Measurements from ENCODE around the gene KIF20B.
"Not testable (repeated sequence)": the region's sequence is repeated elsewhere in the genome, so short reads cannot be mapped to it uniquely, and the experiment has no call there.

The KIF20B gene

DNA sequence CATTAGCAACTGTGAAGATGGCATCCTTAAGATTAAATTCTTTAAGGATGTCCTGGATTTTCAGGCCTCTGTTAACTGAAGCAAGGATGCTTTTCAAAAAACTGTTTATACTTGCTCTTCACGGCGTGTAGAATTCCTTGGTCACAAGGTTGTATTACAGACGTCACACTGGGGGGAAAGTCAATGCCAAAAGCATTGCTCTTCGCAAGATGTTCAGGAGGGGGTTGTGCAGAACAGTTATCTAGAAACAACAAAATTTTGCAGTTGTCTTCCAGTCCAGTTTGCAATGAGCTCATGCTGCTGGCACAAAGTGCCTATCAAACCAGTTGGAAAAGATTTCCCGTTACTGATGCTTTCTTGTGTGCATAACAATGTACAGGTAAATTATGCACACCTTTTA, 8.2 kb upstream of the KIF20B start:
- no peak for DNase-seq

DNA sequence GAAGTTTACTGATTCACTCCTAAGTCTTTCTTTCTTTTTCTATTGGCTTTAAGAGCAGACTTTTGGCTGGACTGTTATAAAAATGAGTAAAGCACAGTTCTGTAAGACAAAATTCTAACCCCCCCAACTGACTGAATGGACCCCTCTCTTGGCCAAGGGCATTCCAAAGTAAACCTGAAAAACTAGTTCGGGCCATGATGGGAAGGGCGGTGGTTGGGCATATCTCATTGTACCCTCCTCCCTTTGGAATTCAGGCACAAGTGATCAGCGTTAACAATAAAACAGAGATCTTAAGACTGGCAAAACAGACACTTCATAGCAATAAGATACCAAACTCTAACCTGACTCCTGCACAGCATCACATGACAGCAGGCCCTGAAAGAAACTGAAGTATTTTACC, 6.1 kb upstream of the KIF20B start:
- no peak for DNase-seq

DNA sequence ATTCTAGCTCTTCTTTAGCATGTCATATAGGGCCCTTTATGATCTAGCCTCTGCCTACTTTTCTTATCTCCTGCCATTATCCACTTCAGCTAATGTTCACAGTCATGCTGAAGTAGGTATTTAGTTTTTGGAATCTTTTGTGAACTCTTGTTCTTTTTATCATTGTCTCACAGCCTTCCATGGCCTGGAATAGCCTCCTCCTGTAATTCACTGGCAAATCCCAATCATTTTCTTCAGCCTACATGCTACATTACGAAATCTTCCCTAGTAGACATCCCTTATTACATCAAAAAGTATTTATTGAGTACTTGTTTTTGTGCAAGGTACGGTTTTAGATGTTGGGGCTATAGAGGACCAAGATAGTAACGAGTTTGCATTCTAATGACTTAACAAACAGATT, 3.4 kb upstream of the KIF20B start:
- no peak for DNase-seq

DNA sequence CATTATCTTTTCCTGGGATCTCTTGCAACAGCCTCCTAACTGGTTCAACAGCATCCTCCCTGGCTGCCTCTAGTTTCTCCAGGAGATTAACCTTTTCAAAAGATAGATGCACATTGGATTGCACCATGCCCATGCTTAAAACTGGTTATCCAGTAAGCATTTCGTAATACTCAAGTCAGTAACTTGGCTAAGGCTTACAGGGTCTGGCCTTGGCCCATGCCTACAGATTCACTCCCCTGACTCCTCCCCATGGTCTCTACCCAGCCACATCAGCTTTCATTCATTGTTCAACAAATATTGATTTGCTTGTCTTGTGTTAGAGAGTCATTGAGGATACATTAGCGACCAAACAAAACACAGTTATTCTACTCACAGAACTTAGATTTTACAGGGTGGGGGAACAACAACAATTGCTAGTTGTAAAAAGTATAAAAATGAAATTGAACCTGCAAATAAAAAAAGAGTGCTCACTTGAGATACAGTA, 1.8 kb upstream of the KIF20B start:
- DNase-seq = no peak

DNA sequence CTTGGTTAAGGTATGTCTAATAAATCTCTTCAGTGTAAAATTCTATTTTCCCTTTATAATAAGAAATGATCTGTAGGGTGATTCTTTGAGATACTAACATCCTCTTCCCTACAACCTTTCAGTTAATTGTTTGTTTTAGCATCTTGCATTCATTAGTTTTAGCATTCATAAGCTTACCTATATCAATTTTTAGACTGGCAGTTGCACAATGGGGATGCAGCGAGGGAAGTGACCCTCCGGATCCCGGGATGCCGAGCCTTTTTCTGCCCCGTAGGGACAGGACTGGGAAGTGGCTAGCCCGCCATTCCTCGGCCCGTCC, 508 bp upstream of the KIF20B start:
- DNase-seq = no peak

DNA sequence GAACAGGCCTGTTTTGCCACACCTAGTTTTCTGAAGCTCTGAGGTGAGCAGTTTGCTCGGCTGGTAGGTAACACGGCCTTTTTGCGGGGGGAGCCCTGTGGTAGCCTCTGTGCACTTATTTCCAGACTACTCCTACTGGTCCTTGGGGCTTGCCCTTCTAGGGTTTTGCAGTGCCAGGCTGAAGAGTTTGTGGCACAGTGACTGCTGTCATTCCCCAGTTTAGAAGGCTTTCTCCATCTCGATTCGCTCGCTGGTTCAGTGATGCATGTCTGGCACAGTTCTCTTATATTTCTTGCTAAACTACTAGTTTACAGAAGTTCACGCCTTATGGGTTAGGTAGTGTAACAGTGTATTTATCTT, 711 bp downstream of the KIF20B start:
- no peak for DNase-seq

DNA sequence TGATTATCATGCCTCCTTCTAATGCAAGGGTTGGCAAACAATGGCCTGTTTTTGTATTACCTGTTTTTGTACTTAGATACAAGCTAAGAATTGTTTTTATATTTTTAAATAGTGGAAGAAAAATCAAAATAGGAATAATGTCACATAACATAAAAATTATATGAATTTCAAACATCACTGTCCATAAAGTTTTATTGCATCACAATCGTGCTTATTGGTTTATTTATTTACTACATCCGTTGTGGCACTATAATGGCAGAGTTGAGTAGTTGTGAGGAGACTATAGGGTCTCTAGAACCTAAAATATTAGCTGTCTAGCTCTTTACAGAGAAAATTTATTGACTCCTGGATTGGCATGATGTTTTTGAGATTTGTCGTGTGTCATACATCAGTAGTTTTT, 4.1 kb downstream of the KIF20B start:
- DNase-seq = no peak

DNA sequence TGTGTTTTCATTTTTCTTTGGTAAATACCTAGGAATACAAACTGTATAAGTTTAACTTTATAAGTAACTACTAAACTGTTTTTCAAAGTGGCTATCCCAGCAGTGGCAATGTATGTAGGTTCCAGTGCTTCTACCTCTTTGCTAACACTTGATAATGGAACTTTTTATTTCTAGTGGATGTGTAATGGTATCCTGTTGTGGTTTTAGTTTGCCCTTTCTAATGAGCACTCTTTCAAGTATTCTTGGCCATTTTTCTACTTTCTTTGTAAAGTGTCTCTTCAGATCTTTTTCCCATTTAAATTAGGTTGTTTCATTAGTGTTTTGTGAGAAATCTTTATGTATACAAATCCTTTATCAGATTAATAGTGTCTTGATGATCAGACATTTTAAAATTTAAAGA, 4.6 kb downstream of the KIF20B start:
- DNase-seq = no peak

DNA sequence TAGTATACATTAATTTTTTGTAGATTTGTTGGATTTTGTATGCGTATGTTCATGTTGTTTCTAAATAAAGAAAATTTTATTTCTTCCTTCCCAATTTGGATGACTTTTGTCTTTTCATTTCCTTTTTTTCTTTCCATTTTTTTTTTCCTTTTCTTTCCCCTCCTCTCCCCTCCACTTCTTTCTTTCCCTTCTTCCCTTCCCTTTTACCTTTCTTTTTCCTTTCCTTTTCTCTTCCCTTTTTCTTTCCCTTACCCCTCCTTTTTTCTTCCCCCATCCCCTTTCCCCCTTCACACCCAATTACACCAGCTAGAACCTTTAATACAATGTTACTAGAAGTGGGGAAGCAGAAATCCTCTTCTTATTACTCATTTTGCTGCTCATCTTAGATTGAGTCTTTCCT, 6.0 kb downstream of the KIF20B start:
- DNase-seq = no peak

DNA sequence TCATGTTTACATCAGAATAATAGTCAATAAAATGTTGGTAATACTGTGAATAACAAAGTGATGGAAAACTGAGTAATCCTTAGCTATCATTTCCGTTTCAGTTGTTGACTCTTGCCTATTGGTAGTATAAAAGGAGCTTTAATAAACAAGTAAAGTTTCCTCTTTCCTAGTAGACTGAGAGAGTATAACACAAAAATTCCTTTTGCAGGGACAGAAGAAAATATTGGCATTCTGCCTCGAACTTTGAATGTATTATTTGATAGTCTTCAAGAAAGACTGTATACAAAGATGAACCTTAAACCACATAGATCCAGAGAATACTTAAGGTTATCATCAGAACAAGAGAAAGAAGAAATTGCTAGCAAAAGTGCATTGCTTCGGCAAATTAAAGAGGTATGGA, 9.4 kb downstream of the KIF20B start:
- DNase-seq = no peak

DNA sequence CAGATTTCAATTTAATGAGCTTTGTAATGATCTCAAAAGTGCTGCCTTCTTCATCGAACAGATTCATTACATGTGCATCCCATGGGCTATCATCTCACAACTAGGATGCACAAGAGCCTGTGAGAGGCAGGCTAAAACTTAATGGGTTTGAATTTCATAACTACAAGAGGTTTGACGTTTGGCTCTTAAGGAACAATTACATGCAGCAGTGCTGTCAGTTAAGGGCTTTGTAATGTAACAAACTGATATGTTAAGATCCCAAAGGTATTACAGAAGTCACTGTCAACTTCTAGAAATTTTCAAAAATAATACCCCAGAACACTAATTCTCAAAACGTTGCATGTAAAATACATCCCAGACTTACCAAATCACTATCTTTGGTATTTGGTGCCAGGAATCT, 33.2 kb downstream of the KIF20B start:
- DNase-seq = no peak

DNA sequence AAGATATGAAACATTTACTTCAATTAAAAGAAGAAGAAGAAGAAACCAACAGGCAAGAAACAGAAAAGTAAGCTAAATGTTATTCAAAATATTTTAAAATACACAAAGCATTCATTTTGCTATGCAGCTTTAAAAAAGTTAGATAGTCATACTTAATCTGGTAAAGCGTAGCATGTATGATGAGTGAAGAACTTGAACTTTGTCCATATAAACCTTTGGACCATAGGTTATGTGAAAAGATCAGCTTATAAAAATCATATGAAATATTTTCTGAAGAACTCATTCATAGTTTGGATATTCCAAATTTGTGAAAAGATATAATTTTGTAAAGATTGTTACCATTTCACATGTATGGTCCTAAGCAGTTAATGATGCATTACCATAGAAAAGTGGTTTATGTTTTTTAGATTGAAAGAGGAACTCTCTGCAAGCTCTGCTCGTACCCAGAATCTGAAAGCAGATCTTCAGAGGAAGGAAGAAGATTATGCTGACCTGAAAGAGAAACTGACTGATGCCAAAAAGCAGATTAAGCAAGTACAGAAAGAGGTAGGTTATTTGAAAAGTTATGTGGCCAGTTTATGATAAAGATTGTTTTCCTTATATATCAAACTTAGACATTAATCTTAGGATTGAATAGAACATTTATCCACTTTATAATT, 37.3 kb downstream of the KIF20B start:
- DNase-seq = no peak

DNA sequence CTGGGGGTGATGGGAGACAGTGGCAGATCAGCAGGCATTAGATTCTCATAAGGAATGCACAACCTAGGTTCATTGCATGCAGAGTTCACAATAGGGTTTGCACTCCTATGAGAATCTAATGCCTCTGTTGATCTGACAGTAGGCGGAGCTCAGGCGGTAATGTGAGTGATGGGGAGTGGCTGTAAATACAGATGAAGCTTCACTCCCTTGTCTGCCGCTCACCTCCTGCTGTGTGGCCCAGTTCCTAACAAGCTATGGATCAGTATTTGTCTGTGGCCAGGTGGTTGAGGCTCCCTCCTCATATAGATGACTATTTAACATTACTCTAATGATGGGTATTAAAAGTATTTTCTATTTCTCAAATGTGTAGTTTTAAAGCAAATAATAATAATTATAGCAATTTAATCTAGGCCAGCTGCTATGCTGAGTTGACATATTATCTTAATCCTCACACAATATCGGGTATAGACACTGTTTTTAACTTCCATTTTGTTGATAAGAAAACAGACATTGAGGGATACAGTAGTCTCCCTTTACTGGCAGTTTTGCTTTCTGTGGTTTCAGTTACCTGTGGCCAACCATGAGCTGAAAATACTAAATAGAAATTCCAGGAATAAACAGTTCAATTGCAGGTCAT, 39.9 kb downstream of the KIF20B start:
- no peak for DNase-seq

DNA sequence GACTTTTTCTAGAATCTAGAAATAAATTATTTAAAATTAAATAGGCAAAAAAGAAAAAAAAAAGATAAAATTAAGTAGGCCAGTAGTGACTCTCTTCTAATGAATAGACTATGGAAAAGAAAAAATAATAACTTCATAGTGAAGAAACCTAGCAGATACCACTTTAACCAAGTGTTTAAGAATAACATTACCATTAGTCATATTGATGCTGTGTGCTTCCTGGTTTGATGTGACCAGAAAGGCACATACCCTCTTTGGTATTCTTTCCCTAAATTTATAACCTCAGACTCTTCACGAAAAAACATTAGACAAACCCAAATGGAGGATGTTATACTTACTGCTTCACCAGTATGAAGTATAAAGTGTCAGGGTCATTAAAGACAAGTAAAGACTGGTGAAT, 42.6 kb downstream of the KIF20B start:
- no peak for DNase-seq

DNA sequence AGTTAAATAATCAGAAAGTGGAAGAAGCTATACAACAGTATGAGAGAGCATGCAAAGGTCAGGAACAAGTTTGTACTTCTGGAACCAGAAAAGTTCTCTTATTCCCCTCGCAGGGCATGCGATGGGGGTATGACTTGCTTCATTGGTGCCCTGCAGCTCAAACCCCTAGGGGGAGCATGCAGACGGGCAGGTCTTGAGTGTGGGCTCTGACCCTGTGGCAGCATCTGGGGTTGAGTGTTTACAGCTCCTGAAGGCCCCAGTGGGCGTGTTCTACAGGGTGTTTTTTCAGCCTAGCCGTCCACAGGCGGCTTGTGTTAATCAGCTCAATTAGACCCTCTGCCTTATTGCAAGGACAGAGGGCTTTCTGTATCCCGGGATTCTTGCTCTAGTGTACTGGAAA, 44.5 kb downstream of the KIF20B start:
- no peak for DNase-seq

DNA sequence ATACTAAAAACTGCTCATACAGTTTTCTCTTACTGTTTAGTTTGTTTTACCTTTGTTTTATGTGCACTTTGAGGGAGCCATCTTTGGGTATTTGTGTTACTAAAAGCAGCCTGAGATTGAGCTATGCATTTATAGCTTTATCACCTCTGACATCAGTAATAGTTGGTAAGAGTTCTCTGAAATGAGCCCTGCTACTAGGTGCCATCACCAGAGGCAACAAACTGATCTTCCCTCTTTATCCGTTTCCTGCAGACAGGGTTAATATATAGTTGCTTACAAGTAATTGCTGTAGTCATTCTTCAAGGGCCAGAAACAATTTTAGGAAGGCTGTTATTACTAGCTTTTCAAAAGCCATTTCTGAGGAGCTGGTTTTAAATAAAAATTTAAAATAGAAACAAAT, 49.1 kb downstream of the KIF20B start:
- DNase-seq = no peak

DNA sequence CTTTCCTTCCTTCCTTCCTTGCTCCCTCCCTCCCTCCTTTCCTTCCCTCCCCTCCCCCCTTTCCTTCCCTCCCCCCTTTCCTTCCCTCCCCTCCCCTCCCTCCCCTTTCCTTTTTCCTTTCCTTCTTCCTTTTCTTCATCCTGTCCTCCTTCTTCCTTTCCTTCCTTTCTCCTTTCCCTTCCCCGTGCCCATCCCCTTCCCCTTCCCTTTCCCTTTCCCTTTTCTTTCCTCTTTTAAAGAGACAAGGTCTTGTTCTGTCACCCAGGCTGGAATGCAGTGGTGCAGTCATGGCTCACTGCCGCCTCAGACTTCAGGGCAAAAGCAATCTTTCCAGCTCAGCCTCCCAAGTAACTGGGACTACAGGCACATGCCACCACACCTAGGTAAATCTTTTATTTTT, 54.0 kb downstream of the KIF20B start:
- no peak for DNase-seq

DNA sequence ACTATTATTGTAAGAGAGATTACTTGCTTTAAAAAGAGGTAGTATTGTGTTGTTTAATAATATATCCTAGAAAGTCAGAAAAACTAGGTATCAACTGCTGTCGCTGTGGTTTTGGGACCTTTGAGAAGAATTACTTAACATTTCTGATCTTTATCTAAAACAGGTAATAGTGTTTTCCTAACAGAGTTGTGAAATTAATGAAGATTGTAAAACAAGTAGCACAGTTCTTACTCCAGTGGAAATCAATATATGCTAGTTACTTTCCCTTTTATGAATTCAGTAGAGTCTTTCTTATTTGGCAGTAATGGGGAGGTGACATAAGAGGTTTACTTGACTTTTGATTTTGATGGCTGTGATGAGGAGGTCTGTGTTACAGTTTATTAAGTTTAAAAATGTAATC, 58.1 kb downstream of the KIF20B start:
- no peak for DNase-seq

DNA sequence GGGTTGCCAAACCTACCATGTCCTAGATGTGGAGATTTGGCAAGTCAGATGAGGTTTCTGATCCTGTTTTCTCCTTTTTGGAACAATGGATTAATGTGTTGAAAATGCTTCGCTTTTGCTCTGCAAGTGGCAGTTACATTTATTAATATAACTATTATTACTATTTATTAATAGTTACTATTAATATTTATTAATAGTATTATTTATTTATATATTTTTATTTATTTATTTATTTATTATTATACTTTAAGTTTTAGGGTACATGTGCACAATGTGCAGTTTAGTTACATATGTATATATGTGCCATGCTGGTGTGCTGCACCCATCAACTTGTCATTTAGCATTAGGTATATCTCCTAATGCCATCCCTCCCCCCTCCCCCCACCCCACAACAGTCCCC, 62.3 kb downstream of the KIF20B start:
- not testable (repeated sequence) for DNase-seq

DNA sequence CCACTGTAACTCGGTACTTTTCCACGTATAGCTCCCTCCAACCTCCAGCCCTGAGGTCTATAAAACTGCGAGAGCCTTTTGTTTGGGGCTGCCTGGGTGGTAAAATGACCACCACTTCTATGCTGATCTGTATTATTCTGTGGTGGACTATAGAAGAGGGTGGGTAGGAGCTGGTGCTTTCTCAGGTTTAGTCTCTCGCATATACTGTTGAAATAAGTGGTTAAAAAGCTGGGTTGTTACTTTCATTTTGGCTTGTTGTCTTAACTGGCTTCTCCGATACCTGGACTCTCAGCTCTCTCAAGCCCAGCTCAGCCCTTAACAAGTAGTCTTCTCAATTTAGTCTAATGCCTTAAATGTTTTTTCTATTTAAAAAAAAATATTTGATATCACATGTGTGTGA, 70.3 kb downstream of the KIF20B start:
- DNase-seq = no peak

DNA sequence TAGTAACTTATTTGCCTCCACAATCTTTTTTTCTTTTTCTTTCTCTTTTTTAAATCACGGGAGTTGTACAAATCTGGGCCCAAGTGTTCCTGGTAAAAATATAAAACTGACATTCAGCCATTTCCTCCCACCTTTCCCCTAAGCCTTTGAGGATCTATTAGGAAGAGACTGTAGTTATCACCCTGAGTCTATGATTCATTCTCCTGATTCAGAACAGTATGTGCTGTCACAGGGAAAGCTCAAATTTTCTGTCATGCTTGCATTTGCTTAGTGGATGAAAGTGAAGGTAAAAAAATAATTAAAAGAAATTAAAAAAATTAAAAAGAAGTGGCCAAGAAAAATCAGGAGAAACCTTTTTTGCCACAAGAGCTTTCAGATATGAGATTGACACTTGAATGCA, 71.7 kb downstream of the KIF20B start:
- no peak for DNase-seq

DNA sequence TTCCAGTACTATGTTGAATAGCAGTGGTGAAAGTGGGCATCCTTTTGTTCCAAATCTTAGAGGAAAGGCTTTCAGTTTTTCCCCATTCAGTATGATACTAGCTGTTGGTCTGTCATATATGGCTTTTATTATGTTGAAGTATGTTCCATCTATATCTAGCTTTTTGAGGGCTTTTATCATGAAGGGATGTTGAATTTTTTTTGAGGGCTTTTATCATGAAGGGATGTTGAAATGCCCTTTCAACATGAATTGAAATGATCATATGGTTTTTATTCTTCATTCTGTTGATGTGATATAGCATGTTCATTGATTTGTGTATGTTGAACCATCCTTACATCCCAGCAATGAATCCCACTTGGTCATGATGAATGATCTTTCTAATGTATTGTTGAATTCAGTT, 75.3 kb downstream of the KIF20B start:
- DNase-seq = no peak

DNA sequence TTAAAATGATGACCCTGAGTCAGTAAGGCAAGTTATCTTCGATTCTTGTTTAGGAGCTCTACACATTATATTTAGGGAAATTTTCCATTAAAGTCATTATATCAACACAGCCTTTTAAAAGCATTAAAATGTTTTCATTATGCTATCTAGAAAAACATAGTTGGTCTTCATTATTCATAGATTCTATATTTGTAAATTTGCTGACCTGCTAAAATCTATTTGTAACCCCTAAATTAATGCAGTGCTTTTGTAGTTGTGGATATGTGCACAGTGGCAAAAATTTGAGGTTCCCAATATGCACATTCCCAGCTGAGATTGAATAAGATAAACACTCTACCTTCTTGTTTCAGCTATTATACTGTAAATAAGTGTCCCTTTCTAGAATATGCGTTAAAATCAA, 81.1 kb downstream of the KIF20B start:
- DNase-seq = no peak

DNA sequence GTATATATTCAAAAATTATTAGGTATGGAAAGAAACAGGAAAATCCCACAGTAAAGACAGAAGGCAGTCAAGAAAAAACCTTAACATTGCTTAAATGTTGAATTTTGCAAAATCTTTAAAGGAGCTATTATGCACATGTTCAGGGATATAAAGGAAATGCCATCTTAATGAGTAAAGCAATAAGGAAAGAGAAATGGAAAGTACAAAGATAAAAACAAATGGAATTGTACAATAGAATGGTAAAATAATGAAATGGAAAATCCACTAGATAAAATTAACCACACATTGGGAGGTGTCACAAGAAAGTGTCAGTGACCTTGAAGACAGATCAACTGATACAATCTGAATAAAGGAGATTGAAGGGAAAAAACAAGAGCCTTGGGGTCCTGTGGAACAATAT, 82.0 kb downstream of the KIF20B start:
- DNase-seq = no peak

DNA sequence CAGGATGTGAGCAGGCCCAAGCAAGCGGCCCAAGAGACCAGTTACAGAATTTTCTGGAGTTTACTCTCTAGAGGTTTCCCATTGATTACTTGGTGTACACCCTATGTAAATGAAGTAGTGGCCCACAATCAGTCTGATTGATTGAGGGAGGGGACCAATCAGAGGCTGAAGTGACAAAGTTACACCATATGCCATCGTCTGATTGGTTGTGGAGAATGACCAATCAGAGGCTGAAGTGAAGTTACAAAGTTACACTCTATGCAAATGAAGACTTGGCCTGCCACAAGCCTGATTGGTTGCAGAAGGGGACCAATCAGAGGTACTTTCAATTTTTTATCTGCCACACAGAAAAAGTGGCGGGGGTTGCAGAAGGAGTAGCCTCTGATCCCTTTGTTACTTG, 83.7 kb downstream of the KIF20B start:
- no peak for DNase-seq
